Medulla oblongata (tissue), 1 donor: ENCODE measurements around the gene PYY.

ENCODE experiments used
- DNase-seq: peaks from one replicate; pipeline ENCODE4 v3.0.0-alpha.2; 2015; ENCODE audit errors: extremely low spot score

PYY gene

DNA sequence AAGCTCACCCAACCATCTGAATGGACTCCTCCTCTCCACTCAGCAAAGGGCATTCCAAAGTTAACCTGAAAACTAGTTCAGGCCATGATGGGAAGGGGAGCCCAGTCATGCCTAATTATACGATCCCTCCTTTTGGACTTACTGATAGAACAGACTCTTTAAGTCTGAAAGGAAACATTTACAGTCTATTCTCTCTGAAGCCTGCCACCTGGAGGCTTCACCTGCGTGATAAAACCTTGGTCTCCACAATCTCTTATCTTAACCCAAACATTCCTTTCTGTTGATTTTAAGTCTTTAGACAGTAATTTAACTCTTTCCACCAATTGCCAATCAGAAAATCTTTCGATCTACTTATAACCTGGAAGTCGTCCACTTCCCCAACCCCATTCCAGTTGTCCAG lies 37.4 kb downstream of the PYY start:
- DNase-seq, result no peak

DNA sequence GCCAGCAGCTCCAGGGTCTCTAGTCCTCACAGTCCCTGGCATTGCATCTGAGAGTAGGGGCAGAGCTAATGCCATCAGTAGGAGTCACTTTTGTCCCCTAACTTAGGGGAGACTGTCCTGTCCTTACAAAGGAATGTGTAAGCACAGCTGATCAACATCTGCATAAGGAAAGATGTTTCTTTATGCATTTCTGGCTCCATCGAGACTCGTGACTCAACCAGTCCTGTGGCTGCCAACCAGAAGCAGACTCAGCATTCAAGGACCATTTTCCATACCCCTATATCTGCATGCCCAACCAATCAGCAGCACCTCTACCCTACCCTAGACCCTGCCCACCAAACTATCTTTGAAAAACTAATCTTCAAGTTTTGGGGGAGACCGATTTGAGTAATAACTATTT lies 38.2 kb downstream of the PYY start:
- DNase-seq, result no peak

- DNase-seq, result no peak
These were observed 39.3 kb downstream of the PYY start for GRCh38 chr17:43914451-43914850.

GRCh38 chr17:43913584-43913983 lies 40.2 kb downstream of the PYY start:
- DNase-seq, result no peak

- DNase-seq, result no peak
These were observed 41.0 kb downstream of the PYY start for GRCh38 chr17:43912635-43913304.

GRCh38 chr17:43911904-43912303 lies 41.8 kb downstream of the PYY start:
- no peak for DNase-seq

DNA sequence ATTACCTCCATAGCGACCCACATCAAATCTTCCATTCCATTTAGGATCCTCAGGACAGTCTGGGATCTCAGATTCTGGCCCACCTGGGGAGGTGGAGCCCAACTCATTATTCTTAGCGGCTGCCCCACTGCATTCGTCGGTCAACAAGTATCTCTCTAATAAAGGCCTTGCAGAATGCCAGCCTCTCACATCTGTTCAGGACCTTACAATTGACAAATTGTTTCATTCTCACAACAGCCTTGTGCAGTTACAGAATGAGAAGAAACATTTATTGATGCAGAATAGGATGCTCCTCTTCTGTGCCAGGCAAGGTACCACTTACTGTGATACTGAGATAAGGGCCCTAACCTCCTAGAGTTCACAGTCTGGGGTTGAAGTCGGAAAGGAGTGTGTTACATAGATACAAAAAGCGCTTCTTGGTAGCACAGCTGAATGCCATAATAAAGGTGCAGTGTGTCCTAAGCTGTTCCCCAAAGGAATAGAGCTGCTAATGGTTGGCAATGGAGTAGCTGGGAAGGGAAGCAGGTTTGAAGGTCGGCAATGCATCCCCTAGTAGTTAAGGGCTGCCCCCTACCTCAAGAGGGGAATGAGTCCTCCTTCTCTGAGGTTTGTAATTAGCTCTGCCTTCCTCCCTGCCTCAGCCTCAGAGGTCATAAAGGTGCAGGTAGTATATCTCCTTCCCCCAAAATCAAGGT lies 44.1 kb downstream of the PYY start:
- peak; percentile 78 for DNase-seq

DNA sequence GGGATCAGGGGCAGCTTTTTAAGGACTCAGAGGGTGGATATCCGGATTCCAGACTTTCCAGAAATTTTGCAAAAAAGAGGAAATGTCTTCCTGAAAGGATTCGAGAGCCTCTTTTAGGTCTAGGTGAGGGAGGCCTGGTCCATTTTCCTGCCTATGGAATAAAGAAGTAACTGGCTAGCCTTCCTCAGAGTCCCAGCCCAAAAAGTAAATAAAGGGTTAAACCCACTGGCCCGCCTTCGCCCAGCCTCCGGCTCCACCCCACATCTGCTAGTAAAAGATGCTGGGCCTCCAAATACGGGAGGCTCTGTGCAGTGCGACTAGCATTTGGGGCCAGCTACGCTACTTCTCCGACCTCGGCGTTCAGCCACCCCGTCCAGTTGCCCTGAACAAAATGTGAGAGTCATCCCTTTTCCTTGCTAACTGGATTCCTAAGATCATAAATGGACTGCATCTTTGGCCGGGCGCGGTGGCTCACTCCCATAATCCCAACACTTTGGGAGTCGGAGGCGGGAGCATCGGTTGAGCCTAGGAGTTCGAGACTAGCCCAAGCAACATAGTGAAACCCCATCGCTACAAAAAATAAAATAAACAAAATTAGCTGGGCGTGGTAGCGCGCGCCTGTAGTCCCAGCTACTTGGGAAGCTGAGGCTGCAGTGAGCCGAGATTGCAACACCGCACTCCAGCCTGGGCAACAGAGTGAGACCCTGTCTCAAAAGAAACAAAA lies 45.6 kb downstream of the PYY start:
- peak; percentile 91 for DNase-seq

DNA sequence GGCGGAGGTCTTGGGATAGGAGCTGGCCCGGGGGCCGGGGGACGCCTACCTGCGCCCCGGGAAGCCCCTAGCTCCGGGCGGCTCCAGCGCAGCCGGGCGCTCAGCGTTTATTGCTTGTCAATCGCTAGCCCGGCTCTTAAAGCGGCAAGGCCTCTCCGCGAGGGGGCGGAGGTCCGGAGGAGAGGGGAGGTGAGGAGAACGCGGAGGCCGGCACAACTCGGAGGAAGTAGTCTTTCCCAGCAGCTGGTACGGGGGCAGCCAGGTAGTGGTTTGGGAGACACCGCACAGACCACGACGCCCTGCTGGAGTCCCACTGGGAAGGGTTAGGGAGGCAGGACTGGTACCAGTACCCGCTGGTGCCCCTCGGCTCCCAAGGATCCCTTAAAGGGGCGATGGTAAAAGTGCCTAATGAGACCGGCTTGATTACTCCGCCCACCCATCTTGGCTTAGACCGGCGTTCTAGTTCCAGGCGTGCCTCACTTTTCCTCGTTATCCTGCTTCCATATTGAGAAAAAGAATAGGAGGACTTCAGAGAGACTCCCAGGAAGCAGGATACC lies 46.2 kb downstream of the PYY start, which contains the start of gene MPP2:
Gene MPP2, minus strand, starts transcription at position 112 of the 557 bp plus-strand sequence. CDS start 3,076 bp downstream, outside the sequence.
- DNase-seq, result peak; percentile 89

- peak; percentile 27 for DNase-seq
These were observed 46.8 kb downstream of the PYY start for GRCh38 chr17:43906951-43907424.

- peak; percentile 92 for DNase-seq
These were observed 47.5 kb downstream of the PYY start for GRCh38 chr17:43905985-43906852.

- DNase-seq, result peak; percentile 22
These were observed 48.2 kb downstream of the PYY start for GRCh38 chr17:43905400-43905984.
